ENCODE measurements around the gene SMARCA2.

- TF ChIP-seq, protein P1, sequence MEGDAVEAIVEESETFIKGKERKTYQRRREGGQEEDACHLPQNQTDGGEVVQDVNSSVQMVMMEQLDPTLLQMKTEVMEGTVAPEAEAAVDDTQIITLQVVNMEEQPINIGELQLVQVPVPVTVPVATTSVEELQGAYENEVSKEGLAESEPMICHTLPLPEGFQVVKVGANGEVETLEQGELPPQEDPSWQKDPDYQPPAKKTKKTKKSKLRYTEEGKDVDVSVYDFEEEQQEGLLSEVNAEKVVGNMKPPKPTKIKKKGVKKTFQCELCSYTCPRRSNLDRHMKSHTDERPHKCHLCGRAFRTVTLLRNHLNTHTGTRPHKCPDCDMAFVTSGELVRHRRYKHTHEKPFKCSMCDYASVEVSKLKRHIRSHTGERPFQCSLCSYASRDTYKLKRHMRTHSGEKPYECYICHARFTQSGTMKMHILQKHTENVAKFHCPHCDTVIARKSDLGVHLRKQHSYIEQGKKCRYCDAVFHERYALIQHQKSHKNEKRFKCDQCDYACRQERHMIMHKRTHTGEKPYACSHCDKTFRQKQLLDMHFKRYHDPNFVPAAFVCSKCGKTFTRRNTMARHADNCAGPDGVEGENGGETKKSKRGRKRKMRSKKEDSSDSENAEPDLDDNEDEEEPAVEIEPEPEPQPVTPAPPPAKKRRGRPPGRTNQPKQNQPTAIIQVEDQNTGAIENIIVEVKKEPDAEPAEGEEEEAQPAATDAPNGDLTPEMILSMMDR (IDR thresholded peaks at IDR 0.05; ENCODE audit: low read depth, low read length), result no peak
- no peak for TF ChIP-seq EZH2phosphoT487 (IDR thresholded peaks at IDR 0.05; ENCODE audit: low read depth)
Measured at GRCh38 chr9:2228641-2229040, 213.5 kb downstream of the SMARCA2 start.

Measured in OCI-LY3 (cell line).